ENCODE measurements around the gene ADAM33. TPM values are rescaled to one million over a fixed set of nuclear protein-coding genes. Genes with fewer than 3 reads are reported as not detected.

Gene ADAM33
- total RNA-seq, 1 experiment from 2014 or later, result 0.23 TPM

GRCh38 chr20:3685341-3685740 is 3.5 kb upstream of the ADAM33 start:
- Histone ChIP-seq H3K27me3 (replicated peaks; ENCODE audit: control insufficient read depth, insufficient read depth, low read length) (no peaks in the 10 kb centered on the region), H3K4me1 (no peaks in the 10 kb centered on the region), H3K4me3 (ENCODE audit: low read depth, low read length) (no peak overlapping the region), H3K9me3 (no peaks in the 10 kb centered on the region), H3K36me3 (ENCODE audit: control insufficient read depth, insufficient read depth, low read length) (no peaks in the 10 kb centered on the region)
- Mint-ChIP-seq H3K4me1 (ENCODE audit: low read depth, unreplicated experiment) (peaks cover 7% of the 10 kb centered on the region), H3K9me3 (ENCODE audit: unreplicated experiment) (no peaks in the 10 kb centered on the region), H3K27ac (ENCODE audit: unreplicated experiment) (no peak overlapping the region), H3K4me3 (ENCODE audit: unreplicated experiment) (no peak overlapping the region), H3K36me3 (ENCODE audit: insufficient read depth, unreplicated experiment) (no peaks in the 10 kb centered on the region), H3K27me3 (ENCODE audit: insufficient read depth, unreplicated experiment) (no peaks in the 10 kb centered on the region)
- BruUV-seq (replicated peaks), result no TSS peak
- POLR2A ChIA-PET, result no interaction called here
- CTCF ChIA-PET, result interaction anchor here (1.2 to 2.8 kb wide), 3 partner anchors 8 to 25 kb away, joined by 4 to 11 read pairs (median 6); no protein-coding TSS in a partner anchor
- intact Hi-C loops (cut with micrococcal nuclease; ENCODE audit: unreplicated experiment), result no loop called here
- TF ChIP-seq CTCF (IDR thresholded peaks at IDR 0.05; ENCODE audit: insufficient read depth in 1 of 2, low read depth in 1 of 2, low read length in 1 of 2, severe bottlenecking in 1 of 2, unreplicated experiment in 1 of 2), result no peak
- DNase-seq, result no peak

GRCh38 chr20:3681352-3681930 is 369 bp downstream of the ADAM33 start:
- no peaks in the 10 kb centered on the region for H3K36me3 Mint-ChIP-seq (ENCODE audit: insufficient read depth, unreplicated experiment)
- intact Hi-C loops (cut with micrococcal nuclease; ENCODE audit: unreplicated experiment), result no loop called here
- peaks cover 3% of the 10 kb centered on the region for H3K27me3 Mint-ChIP-seq (ENCODE audit: insufficient read depth, unreplicated experiment)
- BruUV-seq (replicated peaks), result no TSS peak
- H3K9me3 Mint-ChIP-seq (ENCODE audit: unreplicated experiment), result no peaks in the 10 kb centered on the region
- no peak overlapping the region for H3K27ac Mint-ChIP-seq (ENCODE audit: unreplicated experiment)
- no peaks in the 10 kb centered on the region for H3K4me1 ChIP-seq
- ChIA-PET POLR2A (no interaction called here), CTCF (interaction anchor here (0.6 to 1.1 kb wide), 3 partner anchors 13 to 119 kb away, joined by 3 to 5 read pairs (median 3); no protein-coding TSS in a partner anchor)
- no peaks in the 10 kb centered on the region for H3K4me1 Mint-ChIP-seq (ENCODE audit: low read depth, unreplicated experiment)
- TF ChIP-seq CTCF (IDR thresholded peaks at IDR 0.05; ENCODE audit: insufficient read depth in 1 of 2, low read depth in 1 of 2, low read length in 1 of 2, severe bottlenecking in 1 of 2, unreplicated experiment in 1 of 2), result no peak
- 0 out of 2 replicates have a peak overlapping the region, but pooled peaks have one; percentile 15 for H3K4me3 ChIP-seq (ENCODE audit: low read depth, low read length)
- no peak for DNase-seq
- no peaks in the 10 kb centered on the region for H3K27me3 ChIP-seq (replicated peaks; ENCODE audit: control insufficient read depth, insufficient read depth, low read length)
- H3K4me3 Mint-ChIP-seq (ENCODE audit: unreplicated experiment), result peak overlapping the region; percentile 49
- H3K36me3 ChIP-seq (ENCODE audit: control insufficient read depth, insufficient read depth, low read length), result no peaks in the 10 kb centered on the region
- H3K9me3 ChIP-seq, result no peaks in the 10 kb centered on the region

GRCh38 chr20:3680701-3681351 is 984 bp downstream of the ADAM33 start:
- no peaks in the 10 kb centered on the region for H3K9me3 Mint-ChIP-seq (ENCODE audit: unreplicated experiment)
- TF ChIP-seq CTCF (IDR thresholded peaks at IDR 0.05; ENCODE audit: insufficient read depth in 1 of 2, low read depth in 1 of 2, low read length in 1 of 2, severe bottlenecking in 1 of 2, unreplicated experiment in 1 of 2), result no peak
- H3K4me3 ChIP-seq (ENCODE audit: low read depth, low read length), result no peak overlapping the region
- H3K4me3 Mint-ChIP-seq (ENCODE audit: unreplicated experiment), result peak overlapping the region; percentile 49
- H3K4me1 ChIP-seq, result no peaks in the 10 kb centered on the region
- H3K27me3 Mint-ChIP-seq (ENCODE audit: insufficient read depth, unreplicated experiment), result peaks cover 6% of the 10 kb centered on the region
- intact Hi-C loops (cut with micrococcal nuclease; ENCODE audit: unreplicated experiment), result no loop called here
- no peaks in the 10 kb centered on the region for H3K9me3 ChIP-seq
- ChIA-PET POLR2A (no interaction called here), CTCF (interaction anchor here (1.3 kb wide), 1 partner anchor 30 kb away, joined by 3 read pairs; no protein-coding TSS in a partner anchor)
- no peak overlapping the region for H3K27ac Mint-ChIP-seq (ENCODE audit: unreplicated experiment)
- no TSS peak for BruUV-seq (replicated peaks)
- H3K4me1 Mint-ChIP-seq (ENCODE audit: low read depth, unreplicated experiment), result no peaks in the 10 kb centered on the region
- H3K36me3 Mint-ChIP-seq (ENCODE audit: insufficient read depth, unreplicated experiment), result no peaks in the 10 kb centered on the region
- H3K27me3 ChIP-seq (replicated peaks; ENCODE audit: control insufficient read depth, insufficient read depth, low read length), result no peaks in the 10 kb centered on the region
- no peaks in the 10 kb centered on the region for H3K36me3 ChIP-seq (ENCODE audit: control insufficient read depth, insufficient read depth, low read length)
- DNase-seq, result no peak
